K562 (cell line): ENCODE measurements around the gene DDX5. TPM values are rescaled to one million over a fixed set of nuclear protein-coding genes. Genes with fewer than 3 reads are reported as not detected.

ENCODE experiments used
- ATAC-seq: fragments of 200-7000 bp; cut with Tn5 transposase; 3 replicates; pipeline ENCODE4 v1.9.1; 2020; ENCODE audit warnings: moderate library complexity
- BruUV-seq: library from RNA; stranded (reverse); fragments of 400-500 nt; replicated peaks from 2 replicates; lab custom pipeline; 2021; lab: Mats Ljungman, UMichigan
- CTCF ChIA-PET: fragments of 300-600 bp; formaldehyde crosslinking; extraction: SDS; loops from one replicate; lab custom pipeline; 2021; ENCODE audit warnings: low intra/inter-chr PET ratio; lab: Yijun Ruan, JAX
- POLR2A ChIA-PET: fragments of 300-600, 350-650 bp; sonication (Branson Sonifier 250); formaldehyde crosslinking; extraction: SDS; loops from one replicate; lab custom pipeline; 2021; ENCODE audit warnings: antibody characterized with exemption, inconsistent platforms; lab: Yijun Ruan, JAX
- DNase-seq, 4 experiments: peaks; one replicate each; pipeline versions ENCODE4 v3.0.0 to v3.0.0-alpha.2; 2011 to 2018; ENCODE audit warnings: low spot score in 3 of 4, mixed read lengths in 3 of 4; ENCODE audit errors: extremely low read depth in 1 of 4
- FAIRE-seq: peaks from 2 replicates; lab custom pipeline; 2011; peaks lifted over from hg19 to GRCh38; lab: Jason Lieb, UNC
- H2AFZ ChIP-seq: 2 replicates; pipeline ENCODE4 v1.6.0; 2011; ENCODE audit warnings: low read depth, low read length, control low read depth, inconsistent platforms
- H3K27ac ChIP-seq: fragments of 200-600 bp; 3 replicates; pipeline ENCODE4 v1.8.0; 2011; ENCODE audit warnings: low read depth, mild to moderate bottlenecking, control low read depth, inconsistent platforms, low read length, moderate library complexity, mixed read lengths; ENCODE audit errors: extremely low read depth
- H3K27me3 ChIP-seq, 2 experiments: fragments of 300-600 bp in 1 of 2; 2 replicates in 1 of 2; 3 replicates in 1 of 2; pipeline versions ENCODE4 v1.6.0 to v1.8.0; 2011; ENCODE audit warnings: inconsistent platforms in 2 of 2, low read length in 2 of 2, mild to moderate bottlenecking in 1 of 2, mixed read lengths in 1 of 2, moderate library complexity in 1 of 2; ENCODE audit not compliant: control insufficient read depth in 2 of 2, insufficient read depth in 2 of 2
- H3K36me3 ChIP-seq: fragments of 300-600 bp; 3 replicates; pipeline ENCODE4 v1.8.0; 2011; ENCODE audit warnings: mild to moderate bottlenecking, low read length, inconsistent platforms; ENCODE audit not compliant: control insufficient read depth, insufficient read depth
- H3K4me1 ChIP-seq, 2 experiments: fragments of 200-600 bp in 1 of 2; replicated peaks in 1 of 2; 2 replicates in 1 of 2; 3 replicates in 1 of 2; pipeline versions ENCODE4 v1.5.1 to v1.8.0; 2011; ENCODE audit warnings: inconsistent platforms in 2 of 2, low read length in 2 of 2, mild to moderate bottlenecking in 1 of 2, mixed read lengths in 1 of 2, moderate library complexity in 1 of 2; ENCODE audit not compliant: control insufficient read depth in 2 of 2, insufficient read depth in 2 of 2
- H3K4me2 ChIP-seq: 2 replicates; pipeline ENCODE4 v1.6.1; 2011; ENCODE audit warnings: low read length, control low read depth, inconsistent platforms, mixed read lengths; ENCODE audit not compliant: insufficient read depth
- H3K4me3 ChIP-seq: fragments of 200-600 bp; sonication (generic), shearing (Covaris generic); 2 replicates; pipeline ENCODE4 v1.5.1; 2016; ENCODE audit warnings: control low read depth, inconsistent platforms
- H3K79me2 ChIP-seq: fragments of 200-600 bp; 3 replicates; pipeline ENCODE4 v1.8.0; 2011; ENCODE audit warnings: low read length, inconsistent platforms; ENCODE audit not compliant: control insufficient read depth, insufficient read depth
- H3K9ac ChIP-seq, 2 experiments: 2 replicates each; pipeline versions ENCODE4 v1.6.0 to v1.6.1; 2011; ENCODE audit warnings: low read depth in 2 of 2, low read length in 2 of 2, control low read depth in 1 of 2, inconsistent platforms in 1 of 2, mild to moderate bottlenecking in 1 of 2, mixed read lengths in 1 of 2; ENCODE audit not compliant: insufficient read depth in 1 of 2
- H3K9me1 ChIP-seq: one replicate; pipeline ENCODE4 v1.6.0; 2011; ENCODE audit warnings: inconsistent platforms, mild to moderate bottlenecking, low read length, moderate library complexity; ENCODE audit not compliant: control insufficient read depth, insufficient read depth
- H3K9me3 ChIP-seq: replicated peaks from 2 replicates; pipeline ENCODE4 v1.5.1; 2011; ENCODE audit warnings: low read depth, low read length, inconsistent platforms; ENCODE audit not compliant: control insufficient read depth, insufficient read depth
- H4K20me1 ChIP-seq: replicated peaks from 2 replicates; pipeline ENCODE4 v1.6.1; 2011; ENCODE audit warnings: low read length, inconsistent platforms, mixed read lengths; ENCODE audit not compliant: control insufficient read depth, insufficient read depth
- CCNT2 ChIP-seq: IDR thresholded peaks from 2 replicates; pipeline ENCODE4 v1.6.1; 2011; ENCODE audit warnings: borderline replicate concordance, low read depth, mild to moderate bottlenecking, moderate library complexity, mixed read lengths, low read length; ENCODE audit not compliant: insufficient read length; ENCODE audit errors: extremely low read depth
- CEBPG ChIP-seq, 3 experiments: fragments of 200-800 bp in 1 of 3; sonication (Bioruptor generic) in 1 of 3; sonication (generic) in 1 of 3; formaldehyde crosslinking in 1 of 3; IDR thresholded peaks in 2 of 3; conservative IDR thresholded peaks in 1 of 3; 2 replicates each; pipeline versions ENCODE4 v1.6.1 to v1.8.0; 2016 to 2022; ENCODE audit warnings: missing compliant biosample characterization in 2 of 3, missing genetic modification characterization in 2 of 3, mild to moderate bottlenecking in 1 of 3, missing genetic modification reagents in 1 of 3
- E2F1 ChIP-seq: sonication (generic); formaldehyde crosslinking; IDR thresholded peaks from 2 replicates; pipeline ENCODE4 v1.8.1; 2023; ENCODE audit warnings: mild to moderate bottlenecking, missing genetic modification reagents, moderate library complexity
- E2F6 ChIP-seq, 2 experiments: IDR thresholded peaks; 2 replicates each; pipeline ENCODE4 v1.6.1; 2011; ENCODE audit warnings: borderline replicate concordance in 1 of 2, control low read depth in 1 of 2, low read depth in 1 of 2, low read length in 1 of 2, mild to moderate bottlenecking in 1 of 2, mixed read lengths in 1 of 2, moderate library complexity in 1 of 2; ENCODE audit not compliant: insufficient read depth in 1 of 2, insufficient read length in 1 of 2, poor library complexity in 1 of 2, severe bottlenecking in 1 of 2; ENCODE audit errors: extremely low read depth in 1 of 2
- ELK1 ChIP-seq: sonication (generic); formaldehyde crosslinking; IDR thresholded peaks from 2 replicates; pipeline ENCODE4 v1.8.1; 2022; ENCODE audit warnings: missing genetic modification reagents
- ESRRB ChIP-seq: fragments of 250-450 bp; sonication (Bioruptor Pico); IDR thresholded peaks from 2 replicates; pipeline ENCODE4 v1.5.0; 2020; ENCODE audit warnings: mild to moderate bottlenecking, moderate library complexity, borderline replicate concordance
- HNRNPLL ChIP-seq: fragments of 200-400 bp; formaldehyde crosslinking; IDR thresholded peaks from 2 replicates; pipeline ENCODE4 v1.6.1; 2017; ENCODE audit warnings: low read length, low read depth, mild to moderate bottlenecking; ENCODE audit not compliant: poor library complexity, severe bottlenecking
- JUND ChIP-seq, 2 experiments: IDR thresholded peaks; 2 replicates in 1 of 2; 3 replicates in 1 of 2; pipeline ENCODE4 v1.6.1; 2011; ENCODE audit warnings: borderline replicate concordance in 2 of 2, low read depth in 2 of 2, low read length in 2 of 2, improper control_type of control experiment in 1 of 2, missing biosample characterization in 1 of 2, missing genetic modification characterization in 1 of 2, missing genetic modification reagents in 1 of 2
- KDM5B ChIP-seq: fragments of 200-600 bp; sonication (generic); IDR thresholded peaks from 2 replicates; pipeline ENCODE4 v1.6.1; 2012; ENCODE audit warnings: low read depth, mild to moderate bottlenecking, moderate library complexity, low read length, control low read depth, inconsistent platforms; ENCODE audit not compliant: insufficient replicate concordance
- LEF1 ChIP-seq: fragments of 450-650 bp; IDR thresholded peaks from 2 replicates; pipeline ENCODE4 v1.6.1; 2016; ENCODE audit warnings: mild to moderate bottlenecking
- MAZ ChIP-seq, 2 experiments: fragments of 450-650 bp in 1 of 2; sonication (generic) in 1 of 2; formaldehyde crosslinking; IDR thresholded peaks in 1 of 2; conservative IDR thresholded peaks in 1 of 2; 2 replicates each; pipeline versions ENCODE4 v1.4.0 to v1.5.0; 2020; ENCODE audit warnings: mild to moderate bottlenecking in 1 of 2, missing genetic modification reagents in 1 of 2
- STAT6 ChIP-seq: sonication (generic); formaldehyde crosslinking; IDR thresholded peaks from 2 replicates; pipeline ENCODE4 v1.8.1; 2023; ENCODE audit warnings: mild to moderate bottlenecking, missing genetic modification reagents
- ZNF644 ChIP-seq: fragments of 200-800 bp; sonication (Bioruptor generic); IDR thresholded peaks from 2 replicates; pipeline ENCODE4 v1.6.1; 2016; ENCODE audit warnings: low read depth, missing genetic modification characterization, missing compliant biosample characterization
- WGBS: fragments of 100-300 bp; shearing (Covaris generic); methylation state at CpG from one replicate; pipeline ENCODE4 v1.1.6; 2016; ENCODE audit warnings: low coverage, mixed read lengths; ENCODE audit not compliant: insufficient coverage; ENCODE audit errors: missing lambda C conversion rate; 5-methylcytosine and 5-hydroxymethylcytosine counted together
- in situ Hi-C: fragments of 300-500 bp; cut with MboI; formaldehyde crosslinking; loops from 4 replicates; pipeline ENCODE4 v1.15.0; 2018; ENCODE audit warnings: inconsistent platforms, mixed read lengths
- intact Hi-C: fragments of 100-400 bp; cut with micrococcal nuclease; formaldehyde crosslinking; loops from 2 replicates; pipeline ENCODE4 v1.14.2; 2022
- polyA plus RNA-seq, 8 experiments: library from polyadenylated mRNA; depleted of rRNA in 4 of 8; stranded (reverse) in 5 of 8; unstranded in 3 of 8; fragments of >200 nt; fragmentation: Nextera tagmentation in 2 of 8; fragmentation: Illumina TruSeq in 1 of 8; extraction: Ambion mirVana in 2 of 8; extraction: Trizol in 1 of 8; gene quantifications; 2 replicates each; pipeline versions ENCODE4 v1.2.1 to v1.2.3, GENCODE V29; 2011 to 2014; ENCODE audit warnings: inconsistent platforms in 1 of 8, missing spikeins in 1 of 8
- total RNA-seq, 7 experiments: library from RNA; depleted of rRNA in 6 of 7; stranded (reverse); fragments of >200 nt in 6 of 7; fragmentation: Illumina TruSeq in 2 of 7; extraction: Trizol in 2 of 7; gene quantifications; 2 replicates each; pipeline versions ENCODE4 v1.2.1 to v1.2.3, GENCODE V29; 2011 to 2021; ENCODE audit warnings: low replicate concordance in 1 of 7

Gene DDX5
- total and polyA plus RNA-seq, 9 of the 15 experiments (the other 6 are each of a cell fraction or from before 2014, with no cell fraction given) = 306 to 1,639 (median 604) TPM

- Histone ChIP-seq H3K9me3 (no peaks in the 10 kb centered on the region), H3K79me2 (no peaks in the 10 kb centered on the region), H3K9ac (no peak overlapping the region), H3K4me3 (no peak overlapping the region), H3K9me1 (no peaks in the 10 kb centered on the region), H3K4me2 (no peak overlapping the region), H4K20me1 (no peaks in the 10 kb centered on the region), H3K4me1 (peaks cover 0 to 4% of the 10 kb centered on the region in 2 experiments; a peak in 3 of 5 replicates), H3K27me3 (no peaks in the 10 kb centered on the region), H3K36me3 (peaks cover 97% of the 10 kb centered on the region), H3K27ac (no peak overlapping the region), H2AFZ (no peak overlapping the region)
- ChIA-PET POLR2A (interaction anchor here (1.5 kb wide), 2 partner anchors 9 to 12 kb away, joined by 4 to 6 read pairs; no protein-coding TSS in a partner anchor), CTCF (no interaction called here)
- ATAC-seq = no peak
- no peak for FAIRE-seq
- intact Hi-C loops (no loop called here), in situ Hi-C loops (loop anchor here (5.0 kb wide), 1 partner anchor 118 kb away; no protein-coding TSS in a partner anchor)
- no peak for DNase-seq
- no TSS peak for BruUV-seq
- WGBS = 100% methylated on average over 5 of the region's 5 CpGs
- TF ChIP-seq HNRNPLL (no peak), E2F1 (no peak), MAZ (CRISPR knock-in tag; conservative IDR thresholded peaks at IDR 0.05 in 1 of 2, IDR thresholded peaks at IDR 0.05 in 1 of 2) (no peak), ESRRB (no peak), KDM5B (no peak), LEF1 (no peak), E2F6 (IDR thresholded peaks at IDR 0.05; ENCODE audit: borderline replicate concordance in 1 of 2, extremely low read depth in 1 of 2, insufficient read depth in 1 of 2, insufficient read length in 1 of 2, low read depth in 1 of 2, low read length in 1 of 2, poor library complexity in 1 of 2, severe bottlenecking in 1 of 2) (no peak), ZNF644 (tag) (no peak), STAT6 (no peak), CEBPG (CRISPR knock-in tag; IDR thresholded peaks at IDR 0.05) (no peak), CEBPG (tag; conservative IDR thresholded peaks at IDR 0.05 in 1 of 2, IDR thresholded peaks at IDR 0.05 in 1 of 2) (no peak), JUND (IDR thresholded peaks at IDR 0.05; ENCODE audit: borderline replicate concordance, low read depth, low read length) (no peak), JUND (tag; IDR thresholded peaks at IDR 0.05; ENCODE audit: borderline replicate concordance, low read depth, low read length) (no peak), CCNT2 (no peak), ELK1 (CRISPR knock-in tag) (no peak)
These were observed 23.1 kb upstream of the DDX5 start for GRCh38 chr17:64529221-64529620.
